Measurements from ENCODE around the gene HAL.

HAL gene

DNA sequence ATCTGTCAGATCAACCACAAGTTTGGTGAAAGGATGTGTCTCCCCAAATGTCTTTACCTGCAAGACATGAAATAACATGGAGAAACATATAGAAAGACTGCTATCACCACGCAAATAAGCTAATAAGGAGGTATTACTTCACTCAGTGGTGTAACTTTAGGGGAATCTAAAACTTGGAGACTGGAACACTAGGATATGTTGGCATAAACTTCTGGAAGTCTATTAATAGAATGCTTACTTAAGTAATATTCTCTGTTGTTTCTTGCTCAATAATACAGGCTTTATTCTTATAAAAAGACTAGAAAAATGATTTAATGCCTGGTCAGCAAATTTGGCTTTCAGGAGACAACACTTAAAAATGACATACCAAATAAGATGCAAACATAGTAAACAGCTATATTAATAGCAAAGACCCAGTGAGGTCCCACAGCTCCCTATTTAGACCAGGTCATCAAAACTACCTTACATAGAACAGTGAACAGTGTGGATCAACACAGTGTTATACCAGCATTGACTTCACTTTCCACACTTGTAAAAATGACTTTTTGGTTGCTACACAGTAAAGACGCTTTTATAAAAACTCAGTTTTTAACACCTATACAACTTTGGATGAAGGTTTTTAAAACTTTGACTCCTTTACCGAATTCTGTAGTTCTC is 18.9 kb upstream of the HAL start:
- no peak for DNase-seq (ENCODE audit: low read depth in 2 of 2)

DNA sequence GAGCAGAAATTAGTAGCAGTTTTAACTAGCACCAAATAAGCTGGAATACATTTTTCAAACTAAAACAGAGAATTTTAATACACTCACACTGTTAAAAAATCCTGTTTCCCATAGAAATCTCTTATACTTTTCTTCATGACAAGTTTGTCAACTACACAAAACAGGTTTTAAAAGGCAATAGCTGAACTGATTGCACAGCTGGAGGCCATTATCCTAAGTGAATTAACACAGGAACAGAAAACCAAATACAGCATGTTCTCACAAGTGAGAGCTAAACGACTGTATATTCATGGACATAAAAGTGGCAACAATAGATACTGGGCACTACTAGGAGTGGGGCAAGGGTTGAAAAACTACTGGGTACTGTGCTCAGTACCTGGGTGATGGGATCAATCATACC is 11.6 kb upstream of the HAL start:
- DNase-seq (ENCODE audit: low read depth in 2 of 2), result no peak

GRCh38 chr12:96006727-96007126 is 10.6 kb upstream of the HAL start:
- no peak for DNase-seq (ENCODE audit: low read depth in 2 of 2)

GRCh38 chr12:96000858-96001257 is 4.7 kb upstream of the HAL start:
- DNase-seq (ENCODE audit: low read depth in 2 of 2), result no peak

DNA sequence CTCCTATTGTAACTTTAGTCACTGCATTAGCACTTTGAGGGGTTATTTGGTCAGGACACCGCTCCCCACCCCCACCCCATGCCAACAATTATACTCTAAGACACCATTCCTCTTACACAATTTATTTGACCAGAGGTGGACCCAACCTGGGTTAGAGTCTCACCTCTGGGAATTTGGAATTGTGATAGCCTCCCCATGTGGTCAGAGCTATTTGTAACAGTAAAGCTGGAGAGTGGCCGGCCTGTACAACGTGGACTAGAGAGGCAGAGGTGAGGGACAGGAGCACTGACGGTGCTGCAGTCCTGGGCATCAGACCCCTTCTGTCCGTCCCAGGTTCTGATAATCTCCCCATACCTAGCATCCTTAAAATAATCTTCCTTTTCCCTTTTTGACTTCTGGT is 3.3 kb upstream of the HAL start:
- DNase-seq (ENCODE audit: low read depth in 2 of 2), result no peak

DNA sequence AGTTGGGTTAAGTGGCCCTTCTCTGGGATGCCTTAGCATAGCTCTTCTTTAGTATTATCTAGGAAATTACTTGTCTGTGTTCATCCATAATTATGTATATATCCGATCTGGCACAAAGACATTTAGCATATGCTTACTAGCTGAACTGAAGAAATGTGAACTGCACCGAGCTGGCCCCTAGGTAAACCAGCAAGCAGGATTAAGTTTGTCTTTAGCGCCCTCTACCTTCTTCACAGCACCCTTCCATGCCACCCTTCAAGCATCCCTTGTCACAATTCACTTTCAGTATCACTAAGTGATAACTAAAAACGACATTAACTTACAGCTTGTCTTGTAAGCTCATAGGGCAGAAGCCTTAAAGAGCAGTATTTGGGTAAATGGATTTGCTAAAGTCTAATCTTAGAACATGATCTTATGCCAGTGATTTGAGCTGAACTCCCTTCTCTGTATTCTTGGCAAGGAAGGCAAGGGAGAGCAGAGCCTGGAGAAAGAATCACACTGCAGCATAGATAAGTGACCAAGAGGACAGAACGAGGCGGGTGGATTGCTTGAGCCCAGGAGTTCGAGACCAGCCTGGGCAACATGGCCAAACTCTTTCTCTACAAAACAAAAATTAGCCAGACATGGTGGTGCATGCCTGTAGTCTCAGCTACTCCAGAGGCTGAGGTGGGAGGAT is 2.6 kb upstream of the HAL start:
- DNase-seq (ENCODE audit: low read depth in 2 of 2), result no peak

DNA sequence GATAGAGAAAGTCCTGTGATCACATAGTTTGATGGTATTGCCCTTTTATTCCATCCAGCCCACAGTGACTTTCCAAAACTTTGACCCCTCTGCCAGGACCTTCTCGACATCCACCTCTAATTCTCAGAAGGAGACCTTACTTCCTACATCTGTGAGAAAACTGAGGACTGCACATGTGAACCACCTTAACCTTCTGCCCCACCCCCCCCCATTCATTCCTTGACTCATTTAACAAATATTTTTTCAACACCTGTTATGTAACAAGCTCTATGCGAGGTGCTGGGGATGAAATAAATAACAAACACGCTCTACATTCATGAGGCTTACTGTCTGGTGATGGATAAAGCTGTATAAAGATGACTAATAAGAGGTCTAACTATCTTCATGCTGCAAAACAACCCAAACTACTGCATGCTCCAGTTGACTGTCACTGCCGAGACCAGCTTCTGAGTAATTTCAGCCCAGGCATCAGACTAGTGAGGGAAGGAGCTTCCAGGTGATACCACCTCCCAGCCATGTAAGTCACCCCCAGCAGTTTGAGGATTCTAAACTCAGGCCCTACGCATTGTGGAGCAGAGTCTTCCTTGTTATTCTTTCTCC is 1.9 kb upstream of the HAL start:
- DNase-seq (ENCODE audit: low read depth in 2 of 2), result no peak

DNA sequence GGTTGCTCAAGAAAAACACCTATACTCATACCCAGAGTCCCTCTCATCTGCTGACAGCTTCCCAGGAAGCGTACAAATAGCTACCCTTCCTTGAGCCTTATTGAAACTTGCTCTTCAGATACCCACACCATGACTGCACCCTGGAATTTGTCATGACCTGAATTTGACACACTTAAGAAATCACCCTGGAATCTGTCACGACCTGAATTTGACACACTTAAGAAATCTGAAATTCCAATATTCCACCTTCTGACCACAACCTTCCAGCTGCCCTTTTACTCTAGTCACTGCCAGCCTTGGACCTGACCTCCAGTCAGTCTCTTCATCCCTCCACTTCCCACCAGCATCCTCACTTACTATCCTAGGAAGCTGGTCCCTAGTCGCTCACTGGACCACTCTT is 1.1 kb upstream of the HAL start:
- DNase-seq (ENCODE audit: low read depth in 2 of 2), result no peak

GRCh38 chr12:95995238-95996031 is 709 bp downstream of the HAL start:
- DNase-seq (ENCODE audit: low read depth in 2 of 2), result no peak

GRCh38 chr12:95994476-95994875 is 1.7 kb downstream of the HAL start:
- DNase-seq (ENCODE audit: low read depth in 2 of 2), result no peak

GRCh38 chr12:95993907-95994306 is 2.2 kb downstream of the HAL start:
- DNase-seq (ENCODE audit: low read depth in 2 of 2), result no peak

DNA sequence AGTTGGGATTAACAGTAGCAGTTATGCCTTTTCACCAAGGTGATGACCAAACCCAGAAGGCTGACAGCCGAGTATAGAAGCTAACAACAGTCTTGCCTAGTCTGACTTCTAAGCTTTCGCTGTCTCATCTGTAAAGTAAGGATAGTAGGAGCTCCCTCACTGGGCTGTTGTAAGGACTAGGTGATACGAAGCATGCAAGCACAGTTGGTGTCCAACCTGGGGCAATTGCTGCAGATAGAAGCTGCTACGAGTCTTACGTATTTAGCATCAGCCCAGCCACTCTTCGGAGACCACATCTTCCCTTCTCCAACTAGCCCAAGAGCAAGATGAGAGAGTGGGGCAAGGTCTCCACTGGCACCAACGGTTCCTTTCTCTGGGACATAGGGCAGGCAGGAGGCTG is 6.0 kb downstream of the HAL start:
- no peak for DNase-seq (ENCODE audit: low read depth in 2 of 2)

DNA sequence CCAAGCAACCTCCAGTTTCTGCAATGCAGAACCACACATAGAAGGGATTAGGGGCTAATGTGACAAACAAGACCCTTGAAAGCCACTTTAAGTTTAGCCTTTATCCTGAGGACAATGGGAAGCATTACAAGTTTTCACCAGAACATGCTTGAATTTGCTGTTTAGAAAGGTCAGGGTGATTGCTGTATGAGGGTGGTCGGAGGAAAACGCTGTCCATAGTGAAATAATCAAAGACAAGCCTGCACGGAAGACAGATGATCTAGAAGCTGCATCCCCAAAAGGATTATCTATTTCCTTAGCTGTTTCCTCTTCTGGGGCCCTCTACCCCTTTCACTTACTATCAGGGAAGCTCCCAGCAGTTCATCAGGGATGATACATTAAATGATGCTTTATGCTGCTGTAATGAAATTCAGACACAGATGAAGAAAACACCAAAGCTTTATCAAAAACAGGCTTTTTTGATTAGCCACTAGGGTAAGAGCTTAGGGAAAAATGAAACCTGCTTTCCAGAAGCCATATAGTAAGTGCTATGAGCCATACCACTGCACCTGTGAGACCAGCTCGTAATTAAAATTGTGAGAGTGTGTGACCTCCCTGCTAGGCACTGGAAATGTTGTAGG is 6.5 kb downstream of the HAL start:
- no peak for DNase-seq (ENCODE audit: low read depth in 2 of 2)

GRCh38 chr12:95988506-95989275 is 7.5 kb downstream of the HAL start:
- DNase-seq (ENCODE audit: low read depth in 2 of 2), result no peak

DNA sequence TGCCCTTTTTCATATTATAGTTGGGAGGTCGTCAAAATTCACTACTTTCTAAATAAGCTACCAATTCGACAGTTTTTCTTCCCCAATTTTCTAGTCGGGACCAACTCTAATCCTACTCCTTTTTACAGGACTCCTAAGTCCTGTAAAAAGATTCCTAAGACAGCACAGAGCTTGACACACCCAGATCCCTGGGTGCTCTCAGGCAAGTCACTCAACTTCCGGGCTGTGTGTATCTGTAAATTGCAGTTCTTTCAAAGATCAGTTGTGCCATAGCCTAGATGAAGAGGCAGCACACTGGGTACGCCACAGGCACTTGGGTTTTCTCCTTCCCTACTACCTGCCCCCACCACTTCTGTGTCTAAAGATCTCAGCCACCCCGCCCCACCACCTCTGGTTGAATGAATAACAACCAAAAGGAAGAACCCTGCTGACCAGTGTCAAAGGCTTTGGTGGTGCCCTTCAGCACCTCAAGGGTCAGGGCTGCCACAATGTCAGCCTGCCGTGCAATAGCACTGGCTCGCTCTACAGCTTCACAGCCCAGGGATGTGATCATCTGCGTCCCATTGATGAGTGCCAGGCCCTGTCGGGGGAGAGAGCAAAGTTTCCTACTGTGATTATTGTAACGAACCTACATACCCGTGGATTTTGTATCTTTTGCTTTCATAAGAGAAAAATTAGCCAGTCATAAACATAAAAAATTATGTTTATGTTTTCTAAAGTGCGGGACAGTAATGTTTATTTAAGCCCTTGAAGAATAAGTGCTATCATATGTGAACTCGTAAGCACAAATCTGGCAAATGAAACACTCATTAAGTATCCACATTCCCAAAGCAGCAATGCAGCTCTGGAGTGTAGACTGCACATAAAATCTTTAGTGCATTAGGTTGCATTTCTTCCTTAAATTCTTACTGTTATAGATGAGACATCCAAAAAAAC is 9.2 kb downstream of the HAL start:
- no peak for DNase-seq (ENCODE audit: low read depth in 2 of 2)

GRCh38 chr12:95984682-95985081 is 11.5 kb downstream of the HAL start:
- no peak for DNase-seq (ENCODE audit: low read depth in 2 of 2)

GRCh38 chr12:95982602-95983001 is 13.5 kb downstream of the HAL start:
- DNase-seq (ENCODE audit: low read depth in 2 of 2), result no peak

- DNase-seq (ENCODE audit: low read depth in 2 of 2), result no peak
Measured at GRCh38 chr12:95980437-95980836, 15.7 kb downstream of the HAL start.

- no peak for DNase-seq (ENCODE audit: low read depth in 2 of 2)
Measured at GRCh38 chr12:95978774-95979173, 17.4 kb downstream of the HAL start.

DNA sequence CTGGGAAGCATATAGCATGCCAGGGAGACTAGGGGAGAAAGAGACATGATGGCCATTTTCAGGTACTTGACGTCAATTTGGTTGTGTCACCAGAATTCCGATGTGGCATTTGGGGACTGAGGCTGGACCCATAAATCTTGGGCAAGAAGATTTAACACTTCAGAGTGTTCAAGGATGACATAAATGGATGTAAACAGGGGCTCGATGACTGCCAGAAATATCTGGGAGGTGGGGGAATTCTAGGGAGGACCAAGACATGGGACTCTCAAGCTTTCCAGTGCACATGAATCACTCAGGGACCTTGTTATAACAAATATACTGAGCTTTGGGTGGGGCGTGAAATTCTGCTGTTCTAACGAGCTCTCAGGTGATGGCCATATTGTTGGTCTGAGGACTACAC is 17.8 kb downstream of the HAL start:
- DNase-seq (ENCODE audit: low read depth in 2 of 2), result no peak
